Measurements from ENCODE around the gene UQCRC1.

DNA sequence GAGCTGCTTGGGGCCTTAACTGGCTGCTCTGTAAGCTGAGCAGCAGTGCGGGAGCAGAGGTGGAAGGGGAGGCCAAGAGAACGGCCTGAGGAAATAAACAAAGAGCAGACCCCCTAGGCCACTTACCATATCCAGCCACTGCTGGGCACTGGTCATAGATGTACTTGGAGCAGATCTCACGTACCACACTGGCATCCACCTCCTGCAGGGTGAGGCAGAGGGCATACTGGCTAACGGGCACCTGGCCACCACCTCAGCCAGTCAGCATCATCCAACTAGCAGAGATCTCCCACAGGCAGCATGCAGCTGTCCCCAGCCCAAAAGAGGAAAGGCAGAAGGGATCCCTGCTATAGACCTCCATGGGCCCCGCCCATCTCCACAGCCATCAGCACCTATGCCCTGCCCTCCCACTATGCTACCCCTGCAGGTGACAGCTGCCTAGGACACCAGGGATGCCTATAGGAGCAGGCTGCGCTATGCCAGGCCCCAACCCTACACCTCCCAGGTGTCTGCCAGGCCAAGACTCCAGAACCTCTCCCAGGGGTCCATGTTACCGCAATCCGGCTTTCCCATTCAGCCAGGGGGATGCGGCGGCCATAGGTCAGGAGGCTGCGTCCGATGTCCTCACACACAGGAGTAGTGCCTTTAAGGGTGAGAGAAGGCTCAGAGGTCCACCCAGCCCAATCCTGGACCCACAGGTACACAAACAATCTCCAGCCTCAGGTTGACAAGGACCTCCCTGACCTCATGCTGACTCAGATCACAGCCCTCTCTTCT is 9.7 kb downstream of the UQCRC1 start:
- TF ChIP-seq, protein P1, sequence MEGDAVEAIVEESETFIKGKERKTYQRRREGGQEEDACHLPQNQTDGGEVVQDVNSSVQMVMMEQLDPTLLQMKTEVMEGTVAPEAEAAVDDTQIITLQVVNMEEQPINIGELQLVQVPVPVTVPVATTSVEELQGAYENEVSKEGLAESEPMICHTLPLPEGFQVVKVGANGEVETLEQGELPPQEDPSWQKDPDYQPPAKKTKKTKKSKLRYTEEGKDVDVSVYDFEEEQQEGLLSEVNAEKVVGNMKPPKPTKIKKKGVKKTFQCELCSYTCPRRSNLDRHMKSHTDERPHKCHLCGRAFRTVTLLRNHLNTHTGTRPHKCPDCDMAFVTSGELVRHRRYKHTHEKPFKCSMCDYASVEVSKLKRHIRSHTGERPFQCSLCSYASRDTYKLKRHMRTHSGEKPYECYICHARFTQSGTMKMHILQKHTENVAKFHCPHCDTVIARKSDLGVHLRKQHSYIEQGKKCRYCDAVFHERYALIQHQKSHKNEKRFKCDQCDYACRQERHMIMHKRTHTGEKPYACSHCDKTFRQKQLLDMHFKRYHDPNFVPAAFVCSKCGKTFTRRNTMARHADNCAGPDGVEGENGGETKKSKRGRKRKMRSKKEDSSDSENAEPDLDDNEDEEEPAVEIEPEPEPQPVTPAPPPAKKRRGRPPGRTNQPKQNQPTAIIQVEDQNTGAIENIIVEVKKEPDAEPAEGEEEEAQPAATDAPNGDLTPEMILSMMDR (IDR thresholded peaks at IDR 0.05; ENCODE audit: low read depth, low read length, poor library complexity, severe bottlenecking), result no peak
- no peak for TF ChIP-seq EZH2phosphoT487 (IDR thresholded peaks at IDR 0.05; ENCODE audit: borderline replicate concordance, low read length)
